Activated CD8-positive, alpha-beta memory T cell treated with anti-CD3 and anti-CD28 coated beads, Interleukin-2, amount 50 U/mL, for 1 hour (primary cell): Measurements from ENCODE around the gene CCNQ.
A peak's percentile ranks its signal among the peaks of the same experiment; 100 is the strongest.

Experiments used
- DNase-seq: peaks from one replicate; pipeline ENCODE4 v3.0.0-alpha.2; 2020; ENCODE audit errors: extremely low read depth

CCNQ gene

GRCh38 chrX:153596981-153597750 is 1.8 kb downstream of the CCNQ start:
- DNase-seq, result no peak

GRCh38 chrX:153595859-153596857 is 2.8 kb downstream of the CCNQ start:
- no peak for DNase-seq

- DNase-seq, result no peak
These were observed 3.6 kb downstream of the CCNQ start for GRCh38 chrX:153595387-153595786.

GRCh38 chrX:153593811-153594500 is 5.0 kb downstream of the CCNQ start:
- DNase-seq, result no peak

- DNase-seq, result no peak
These were observed 5.8 kb downstream of the CCNQ start for GRCh38 chrX:153592966-153593688.

- no peak for DNase-seq
These were observed 6.7 kb downstream of the CCNQ start for GRCh38 chrX:153592091-153592833.

- DNase-seq, result no peak
These were observed 7.7 kb downstream of the CCNQ start for GRCh38 chrX:153590961-153591956.

- no peak for DNase-seq
These were observed 10.0 kb downstream of the CCNQ start for GRCh38 chrX:153588782-153589446.

- DNase-seq, result no peak
These were observed 10.7 kb downstream of the CCNQ start for GRCh38 chrX:153588021-153588781.

- DNase-seq, result no peak
These were observed 11.6 kb downstream of the CCNQ start for GRCh38 chrX:153587342-153587741.

GRCh38 chrX:153585827-153586226 is 13.1 kb downstream of the CCNQ start:
- no peak for DNase-seq

- no peak for DNase-seq
These were observed 15.5 kb downstream of the CCNQ start for GRCh38 chrX:153583433-153583832.

GRCh38 chrX:153582896-153583295 is 16.0 kb downstream of the CCNQ start:
- peak; percentile 25 for DNase-seq

GRCh38 chrX:153580700-153581386 is 18.1 kb downstream of the CCNQ start:
- no peak for DNase-seq

- DNase-seq, result no peak
These were observed 20.1 kb downstream of the CCNQ start for GRCh38 chrX:153578889-153579288.

GRCh38 chrX:153578200-153578835 is 20.6 kb downstream of the CCNQ start:
- DNase-seq, result no peak

- DNase-seq, result no peak
These were observed 22.0 kb downstream of the CCNQ start for GRCh38 chrX:153576961-153577360.
